Endothelial cell of umbilical vein (primary cell): ENCODE data around the gene HTR3E. TPM values are rescaled to one million over a fixed set of nuclear protein-coding genes. Genes with fewer than 3 reads are reported as not detected.

ENCODE experiments used
- BruUV-seq: library from RNA; stranded (reverse); fragments of 400-500 nt; replicated peaks from 2 replicates; lab custom pipeline; 2021; lab: Mats Ljungman, UMichigan
- CTCF ChIA-PET: fragments of 300-600, 350-600 bp; sonication (Branson Sonifier 250); formaldehyde crosslinking; loops from one replicate; lab custom pipeline; 2021; ENCODE audit warnings: antibody characterized with exemption, inconsistent platforms; lab: Charles Lee
- POLR2A ChIA-PET: fragments of 300-600, 350-600 bp; sonication (Branson Sonifier 250); formaldehyde crosslinking; loops from one replicate; lab custom pipeline; 2021; ENCODE audit warnings: antibody characterized with exemption, inconsistent platforms; lab: Charles Lee
- DNase-seq: peaks from one replicate; pipeline ENCODE4 v3.0.0-alpha.2; 2011; ENCODE audit warnings: low read depth, low spot score
- FAIRE-seq: peaks from 2 replicates; lab custom pipeline; 2011; peaks lifted over from hg19 to GRCh38; lab: Jason Lieb, UNC
- H2AFZ ChIP-seq: 2 replicates; pipeline ENCODE4 v1.6.0; 2012; ENCODE audit warnings: low read depth, low read length, control low read depth, inconsistent platforms
- H3K27ac ChIP-seq: 2 replicates; pipeline ENCODE4 v1.5.1; 2011; ENCODE audit warnings: low read depth, mild to moderate bottlenecking, control low read depth, low read length, moderate library complexity; ENCODE audit not compliant: insufficient read depth
- H3K27me3 ChIP-seq, 2 experiments: 2 replicates each; pipeline versions ENCODE4 v1.6.0 to v1.6.1; 2011; ENCODE audit warnings: low read length in 2 of 2, mixed read lengths in 1 of 2; ENCODE audit not compliant: control insufficient read depth in 2 of 2, insufficient read depth in 2 of 2
- H3K36me3 ChIP-seq, 2 experiments: 2 replicates in 1 of 2; 3 replicates in 1 of 2; pipeline ENCODE4 v1.5.1; 2011; ENCODE audit warnings: low read length in 2 of 2, mild to moderate bottlenecking in 1 of 2, moderate library complexity in 1 of 2; ENCODE audit not compliant: control insufficient read depth in 2 of 2, insufficient read depth in 2 of 2; ENCODE audit errors: extremely low read depth in 1 of 2
- H3K4me1 ChIP-seq: 3 replicates; pipeline ENCODE4 v1.5.1; 2011; ENCODE audit warnings: mild to moderate bottlenecking, low read length; ENCODE audit not compliant: control insufficient read depth, insufficient read depth; ENCODE audit errors: extremely low read depth
- H3K4me2 ChIP-seq: 2 replicates; pipeline ENCODE4 v1.6.1; 2011; ENCODE audit warnings: low read length, control low read depth, mixed read lengths; ENCODE audit not compliant: insufficient read depth
- H3K4me3 ChIP-seq, 3 experiments: fragments of 200-600 bp in 1 of 3; sonication (generic), shearing (Covaris generic) in 1 of 3; replicated peaks in 1 of 3; 2 replicates each; pipeline ENCODE4 v1.5.1; 2011 to 2016; ENCODE audit warnings: control low read depth in 3 of 3, low read length in 3 of 3, mild to moderate bottlenecking in 2 of 3, inconsistent platforms in 1 of 3, low read depth in 1 of 3, moderate library complexity in 1 of 3; ENCODE audit not compliant: insufficient read depth in 1 of 3
- H3K79me2 ChIP-seq: 2 replicates; pipeline ENCODE4 v1.6.0; 2012; ENCODE audit warnings: low read length, inconsistent platforms; ENCODE audit not compliant: control insufficient read depth, insufficient read depth
- H3K9ac ChIP-seq: replicated peaks from 2 replicates; pipeline ENCODE3; 2011; ENCODE audit warnings: low read length, control low read depth; ENCODE audit not compliant: insufficient read depth; ENCODE audit errors: extremely low read depth
- H3K9me1 ChIP-seq: replicated peaks from 3 replicates; pipeline ENCODE4 v1.6.0; 2011; ENCODE audit warnings: mild to moderate bottlenecking, low read length; ENCODE audit not compliant: control insufficient read depth, insufficient read depth; ENCODE audit errors: extremely low read depth
- H3K9me3 ChIP-seq: replicated peaks from 2 replicates; pipeline ENCODE4 v1.5.1; 2012; ENCODE audit warnings: low read length, inconsistent platforms; ENCODE audit not compliant: control insufficient read depth, insufficient read depth
- H4K20me1 ChIP-seq: replicated peaks from 2 replicates; pipeline ENCODE3; 2011; ENCODE audit warnings: mild to moderate bottlenecking, low read length; ENCODE audit not compliant: control insufficient read depth, insufficient read depth; ENCODE audit errors: extremely low read depth
- EZH2 ChIP-seq: IDR thresholded peaks from 2 replicates; pipeline ENCODE4 v1.6.1; 2012; ENCODE audit warnings: borderline replicate concordance, low read depth, mild to moderate bottlenecking, moderate library complexity, low read length, inconsistent platforms; ENCODE audit not compliant: severe bottlenecking
- FOS ChIP-seq: IDR thresholded peaks from 2 replicates; pipeline ENCODE4 v1.6.1; 2011; ENCODE audit warnings: mild to moderate bottlenecking, low read length, moderate library complexity, borderline replicate concordance; ENCODE audit not compliant: insufficient read depth
- JUN ChIP-seq: IDR thresholded peaks from 2 replicates; pipeline ENCODE4 v1.6.1; 2011; ENCODE audit warnings: borderline replicate concordance, low read depth; ENCODE audit not compliant: insufficient read length, insufficient read depth
- MYC ChIP-seq: IDR thresholded peaks from one replicate; pipeline ENCODE4 v1.6.1; 2011; ENCODE audit warnings: mild to moderate bottlenecking, low read depth, low read length
- POLR2A ChIP-seq: IDR thresholded peaks from 2 replicates; pipeline ENCODE4 v1.6.1; 2012; ENCODE audit warnings: low read depth, mild to moderate bottlenecking, control low read depth, low read length
- dilution Hi-C: fragments of 300-500 bp; cut with MboI; formaldehyde crosslinking; loops from one replicate; pipeline ENCODE4 v1.15.0; 2019; ENCODE audit warnings: low sequenced_read_pairs; ENCODE audit not compliant: extremely low pct_ligation_motif_present
- intact Hi-C: fragments of 100-400 bp; cut with micrococcal nuclease; formaldehyde crosslinking; loops from one replicate; pipeline ENCODE4 v1.10.0; 2022
- polyA plus RNA-seq, 4 experiments: library from polyadenylated mRNA; depleted of rRNA in 3 of 4; stranded (reverse) in 3 of 4; unstranded in 1 of 4; fragments of >200 nt; gene quantifications; 2 replicates each; pipeline versions ENCODE4 v1.2.1 to v1.2.3, GENCODE V29; 2011 to 2012; ENCODE audit warnings: missing spikeins in 1 of 4
- total RNA-seq: library from RNA; stranded (reverse); gene quantifications from 2 replicates; pipeline ENCODE4 v1.2.3, GENCODE V29; 2021
- TF ChIP-seq, protein P1 (sequence below), 2 donors: IDR thresholded peaks; 1 replicate in 1 of 2; 2 replicates in 1 of 2; pipeline ENCODE4 v1.5.1; 2011; ENCODE audit warnings: low read length in 2 of 2, mild to moderate bottlenecking in 2 of 2, moderate library complexity in 2 of 2, control low read depth in 1 of 2, inconsistent platforms in 1 of 2, low read depth in 1 of 2; ENCODE audit not compliant: insufficient read depth in 1 of 2; ENCODE audit errors: extremely low read depth in 1 of 2
- TF ChIP-seq, protein P2 (sequence below): IDR thresholded peaks from 2 replicates; pipeline ENCODE4 v1.6.1; 2011; ENCODE audit not compliant: insufficient read depth, insufficient read length

Gene HTR3E
- total and polyA plus RNA-seq, 2 donors (not counting 3 experiments of a cell fraction or from before 2014, with no cell fraction given): not detected

DNA sequence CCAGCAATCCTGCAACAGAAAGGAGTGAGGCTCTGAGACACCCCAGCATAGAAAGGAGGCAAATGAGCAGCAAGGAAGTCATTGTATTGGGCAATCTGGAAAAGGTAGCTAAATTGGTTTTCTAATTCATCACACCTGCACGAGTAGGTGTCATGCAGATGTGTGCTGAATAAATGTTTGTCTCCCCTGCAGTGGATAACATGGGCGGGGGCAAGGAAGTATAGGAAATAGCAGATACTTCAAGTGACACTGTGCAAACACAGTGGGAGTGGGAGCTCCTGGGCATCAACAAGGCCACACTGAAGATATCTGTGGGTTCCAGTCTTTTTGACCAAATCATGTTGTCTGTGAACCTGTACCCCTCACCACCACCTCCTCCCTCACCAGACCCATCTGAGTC is 14.4 kb upstream of the HTR3E start:
- peaks cover 5% of the 10 kb centered on the region for H3K4me1 ChIP-seq
- ChIA-PET CTCF (no interaction called here), POLR2A (no interaction called here)
- no peaks in the 10 kb centered on the region for H3K27me3 ChIP-seq
- no peaks in the 10 kb centered on the region for H3K9me1 ChIP-seq
- no peak overlapping the region for H3K4me3 ChIP-seq
- no peak for FAIRE-seq
- TF ChIP-seq POLR2A (no peak), MYC (no peak), FOS (no peak), JUN (no peak), EZH2 (no peak)
- TF ChIP-seq, protein P1, sequence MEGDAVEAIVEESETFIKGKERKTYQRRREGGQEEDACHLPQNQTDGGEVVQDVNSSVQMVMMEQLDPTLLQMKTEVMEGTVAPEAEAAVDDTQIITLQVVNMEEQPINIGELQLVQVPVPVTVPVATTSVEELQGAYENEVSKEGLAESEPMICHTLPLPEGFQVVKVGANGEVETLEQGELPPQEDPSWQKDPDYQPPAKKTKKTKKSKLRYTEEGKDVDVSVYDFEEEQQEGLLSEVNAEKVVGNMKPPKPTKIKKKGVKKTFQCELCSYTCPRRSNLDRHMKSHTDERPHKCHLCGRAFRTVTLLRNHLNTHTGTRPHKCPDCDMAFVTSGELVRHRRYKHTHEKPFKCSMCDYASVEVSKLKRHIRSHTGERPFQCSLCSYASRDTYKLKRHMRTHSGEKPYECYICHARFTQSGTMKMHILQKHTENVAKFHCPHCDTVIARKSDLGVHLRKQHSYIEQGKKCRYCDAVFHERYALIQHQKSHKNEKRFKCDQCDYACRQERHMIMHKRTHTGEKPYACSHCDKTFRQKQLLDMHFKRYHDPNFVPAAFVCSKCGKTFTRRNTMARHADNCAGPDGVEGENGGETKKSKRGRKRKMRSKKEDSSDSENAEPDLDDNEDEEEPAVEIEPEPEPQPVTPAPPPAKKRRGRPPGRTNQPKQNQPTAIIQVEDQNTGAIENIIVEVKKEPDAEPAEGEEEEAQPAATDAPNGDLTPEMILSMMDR (IDR thresholded peaks at IDR 0.05; ENCODE audit: extremely low read depth in 1 of 2, insufficient read depth in 1 of 2, low read depth in 1 of 2, low read length in 2 of 2): no peak
- TF ChIP-seq, protein P2, sequence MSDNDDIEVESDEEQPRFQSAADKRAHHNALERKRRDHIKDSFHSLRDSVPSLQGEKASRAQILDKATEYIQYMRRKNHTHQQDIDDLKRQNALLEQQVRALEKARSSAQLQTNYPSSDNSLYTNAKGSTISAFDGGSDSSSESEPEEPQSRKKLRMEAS: no peak
- no peaks in the 10 kb centered on the region for H3K79me2 ChIP-seq
- intact Hi-C loops: no loop called here
- no peaks in the 10 kb centered on the region for H3K36me3 ChIP-seq
- BruUV-seq: no TSS peak
- no peaks in the 10 kb centered on the region for H3K9me3 ChIP-seq
- DNase-seq: no peak
- no peak overlapping the region for H2AFZ ChIP-seq
- H3K27ac ChIP-seq: no peak overlapping the region
- dilution Hi-C loops: no loop called here
- no peak overlapping the region for H3K4me2 ChIP-seq
- no peaks in the 10 kb centered on the region for H4K20me1 ChIP-seq
- no peak overlapping the region for H3K9ac ChIP-seq
